Thyroid gland (tissue), 4 donors: ENCODE results near the gene HUWE1.

Experiments used
- POLR2A ChIP-seq, 2 donors: fragments of 450-650 bp; IDR thresholded peaks; one replicate each; pipeline ENCODE4 v1.6.1; 2017; ENCODE audit warnings: antibody characterized with exemption in 2 of 2, mild to moderate bottlenecking in 2 of 2, moderate library complexity in 1 of 2
- TF ChIP-seq, protein P1 (sequence below), 6 experiments: fragments of 200-600 bp in 3 of 6; fragments of 450-650 bp in 3 of 6; sonication (generic) in 3 of 6; IDR thresholded peaks; one replicate each; pipeline ENCODE4 v1.5.1; 2016 to 2019; ENCODE audit warnings: antibody characterized with exemption in 6 of 6, mild to moderate bottlenecking in 2 of 6, inconsistent platforms in 1 of 6, moderate library complexity in 1 of 6

DNA sequence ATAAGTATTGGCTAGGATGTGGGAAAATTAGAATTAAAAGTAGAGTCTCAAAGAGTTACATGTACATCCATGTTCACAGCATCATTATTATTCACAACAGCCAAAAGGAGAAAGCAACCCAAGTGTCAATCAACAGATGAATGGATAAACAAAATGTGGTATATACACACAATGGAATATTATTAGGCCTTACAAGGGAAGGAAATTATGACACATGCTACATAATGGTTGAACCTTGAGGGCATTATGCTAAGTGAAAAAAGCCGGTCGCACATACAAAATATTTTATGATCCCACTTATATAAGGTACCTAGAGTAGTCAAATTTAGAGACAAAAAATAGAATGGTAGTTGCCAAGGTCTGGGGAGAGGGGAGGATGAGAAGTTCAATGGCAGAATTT is 80.1 kb downstream of the HUWE1 start:
- TF ChIP-seq, protein P1, sequence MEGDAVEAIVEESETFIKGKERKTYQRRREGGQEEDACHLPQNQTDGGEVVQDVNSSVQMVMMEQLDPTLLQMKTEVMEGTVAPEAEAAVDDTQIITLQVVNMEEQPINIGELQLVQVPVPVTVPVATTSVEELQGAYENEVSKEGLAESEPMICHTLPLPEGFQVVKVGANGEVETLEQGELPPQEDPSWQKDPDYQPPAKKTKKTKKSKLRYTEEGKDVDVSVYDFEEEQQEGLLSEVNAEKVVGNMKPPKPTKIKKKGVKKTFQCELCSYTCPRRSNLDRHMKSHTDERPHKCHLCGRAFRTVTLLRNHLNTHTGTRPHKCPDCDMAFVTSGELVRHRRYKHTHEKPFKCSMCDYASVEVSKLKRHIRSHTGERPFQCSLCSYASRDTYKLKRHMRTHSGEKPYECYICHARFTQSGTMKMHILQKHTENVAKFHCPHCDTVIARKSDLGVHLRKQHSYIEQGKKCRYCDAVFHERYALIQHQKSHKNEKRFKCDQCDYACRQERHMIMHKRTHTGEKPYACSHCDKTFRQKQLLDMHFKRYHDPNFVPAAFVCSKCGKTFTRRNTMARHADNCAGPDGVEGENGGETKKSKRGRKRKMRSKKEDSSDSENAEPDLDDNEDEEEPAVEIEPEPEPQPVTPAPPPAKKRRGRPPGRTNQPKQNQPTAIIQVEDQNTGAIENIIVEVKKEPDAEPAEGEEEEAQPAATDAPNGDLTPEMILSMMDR (IDR thresholded peaks at IDR 0.05) = no peak
- no peak for TF ChIP-seq POLR2A (IDR thresholded peaks at IDR 0.05)
